NCI-H146 treated with DMSO at 0.1 percent for 48 hours (cell line): ENCODE data around the gene SMIM28.
"Not testable (repeated sequence)": the region's sequence is repeated elsewhere in the genome, so short reads cannot be mapped to it uniquely, and the experiment has no call there.

ENCODE experiments used
- DNase-seq: peaks from one replicate; lab custom pipeline; 2025; ENCODE audit not compliant: unreplicated experiment; lab: John Stamatoyannopoulos, UW

The SMIM28 gene

DNA sequence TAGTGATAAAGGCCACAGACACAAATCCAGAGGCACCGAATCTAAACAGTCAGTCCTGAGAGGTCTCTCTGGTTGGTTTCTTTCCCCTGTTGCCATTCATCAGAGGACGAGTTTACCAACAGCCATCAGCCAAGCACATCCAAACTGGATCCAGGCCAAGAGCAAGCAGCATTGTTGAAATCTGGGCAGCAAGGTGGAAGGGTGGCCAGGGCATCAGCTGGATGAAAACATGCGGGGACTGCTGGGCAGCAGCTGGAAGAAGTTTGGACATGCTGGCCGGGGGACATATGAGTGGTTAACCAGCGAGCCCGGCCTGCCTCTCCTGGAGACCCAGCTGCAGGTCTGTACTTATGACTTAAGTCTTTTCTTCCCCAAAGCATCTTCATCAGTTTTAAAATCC is at the start of gene SMIM28:
Gene SMIM28, plus strand, starts transcription at position 62 of the 400 bp plus-strand sequence. Its CDS starts 168 bp downstream, at position 230.
- peak; percentile 67 for DNase-seq

DNA sequence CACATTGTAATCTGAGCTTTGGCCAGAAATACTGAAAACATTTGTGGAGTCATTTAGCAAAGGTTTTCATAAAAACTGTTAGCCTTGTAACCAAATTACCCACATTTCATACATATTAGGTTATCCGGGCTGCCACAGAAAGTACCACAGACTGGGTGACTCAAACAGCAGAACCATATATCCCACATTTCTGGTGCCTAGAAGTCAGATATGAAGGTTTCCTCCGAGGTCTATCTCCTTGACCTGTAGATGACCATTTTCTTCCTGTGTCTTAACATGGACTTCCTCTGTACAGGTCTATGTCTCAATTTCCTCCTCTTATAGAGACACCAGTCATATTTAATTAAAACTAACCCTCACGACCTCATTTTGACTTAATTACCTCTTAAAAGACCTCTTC is 49.5 kb upstream of the SMIM28 start:
- DNase-seq = no peak

DNA sequence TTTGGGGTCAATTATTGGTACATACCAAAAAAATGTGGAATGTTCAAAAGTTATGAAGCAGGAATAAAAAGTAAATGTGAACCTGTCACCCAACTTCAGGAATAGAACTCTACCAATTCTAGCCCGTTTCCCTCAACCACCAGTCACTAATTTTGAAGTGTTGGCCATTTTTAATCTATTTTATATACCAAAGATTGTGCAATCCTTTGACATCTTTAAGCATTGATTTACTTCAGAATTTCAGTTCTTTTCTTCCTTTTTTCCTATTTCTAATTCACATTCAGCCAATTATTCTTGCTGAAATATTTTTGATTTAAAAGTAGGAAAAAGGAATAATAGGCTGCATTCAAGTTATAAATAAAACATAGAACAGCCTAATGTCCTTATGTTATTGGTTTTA is 46.9 kb upstream of the SMIM28 start:
- DNase-seq = no peak

DNA sequence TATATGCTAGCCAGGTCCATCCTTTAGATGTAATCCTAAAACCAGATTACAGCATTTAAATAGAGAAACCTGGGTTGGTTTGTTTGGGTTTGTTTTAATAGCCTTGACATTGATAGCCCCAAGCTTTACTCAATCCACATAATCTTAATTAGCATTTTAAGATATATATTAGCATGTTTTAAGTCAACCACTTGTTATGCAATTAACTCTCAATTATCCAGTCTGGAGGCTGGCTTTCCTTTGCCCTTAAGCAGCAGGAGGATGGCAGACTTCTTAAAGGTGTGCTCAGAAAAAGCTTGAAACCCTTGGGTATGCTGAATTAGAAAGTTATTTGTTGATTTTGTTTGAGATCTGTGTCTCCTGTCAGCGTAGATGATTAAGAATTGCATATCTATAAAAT is 46.3 kb upstream of the SMIM28 start:
- DNase-seq = no peak

DNA sequence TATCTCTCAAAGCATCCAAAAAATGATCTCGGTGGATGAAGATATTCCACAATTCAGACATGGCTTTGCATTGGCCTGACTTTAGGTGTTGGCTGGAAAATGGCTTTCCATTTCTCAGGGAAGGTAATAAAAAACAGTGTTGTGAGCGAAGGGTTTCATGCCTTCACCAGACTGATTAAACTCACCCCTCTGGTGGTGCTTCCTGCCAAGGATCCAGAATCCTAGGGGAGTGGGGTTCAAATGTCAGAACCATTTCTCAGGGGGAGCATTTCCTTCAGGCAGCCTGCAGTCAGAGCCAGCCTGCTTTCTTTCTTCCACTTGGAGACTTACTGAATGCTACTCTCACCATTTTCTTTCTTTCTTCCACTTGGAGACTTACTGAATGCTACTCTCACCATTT is 45.7 kb upstream of the SMIM28 start:
- DNase-seq = no peak

DNA sequence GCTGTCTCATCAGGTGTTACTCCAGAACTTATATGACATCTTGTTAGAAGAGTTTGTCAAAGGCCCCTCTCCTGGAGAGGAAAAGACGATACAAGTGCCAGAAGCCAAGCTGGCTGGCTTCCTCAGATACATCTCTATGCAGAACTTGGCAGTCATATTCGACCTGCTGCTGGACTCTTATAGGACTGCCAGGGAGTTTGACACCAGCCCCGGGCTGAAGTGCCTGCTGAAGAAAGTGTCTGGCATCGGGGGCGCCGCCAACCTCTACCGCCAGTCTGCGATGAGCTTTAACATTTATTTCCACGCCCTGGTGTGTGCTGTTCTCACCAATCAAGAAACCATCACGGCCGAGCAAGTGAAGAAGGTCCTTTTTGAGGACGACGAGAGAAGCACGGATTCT is 43.7 kb upstream of the SMIM28 start:
- DNase-seq = no peak

DNA sequence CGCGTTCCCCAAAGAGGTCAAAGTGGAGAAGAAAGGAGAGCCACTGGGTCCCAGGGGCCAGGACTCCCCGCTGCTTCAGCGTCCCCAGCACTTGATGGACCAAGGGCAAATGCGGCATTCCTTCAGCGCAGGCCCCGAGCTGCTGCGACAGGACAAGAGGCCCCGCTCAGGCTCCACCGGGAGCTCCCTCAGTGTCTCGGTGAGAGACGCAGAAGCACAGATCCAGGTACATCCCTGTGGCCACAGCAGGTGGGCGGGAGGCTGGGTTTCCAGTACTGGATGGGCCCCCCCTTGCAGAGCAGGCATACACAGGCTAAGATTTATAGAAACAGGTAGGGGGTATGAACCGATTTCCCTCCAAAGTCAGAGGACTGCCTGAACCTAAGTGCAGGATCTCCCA is 42.7 kb upstream of the SMIM28 start:
- no peak for DNase-seq

DNA sequence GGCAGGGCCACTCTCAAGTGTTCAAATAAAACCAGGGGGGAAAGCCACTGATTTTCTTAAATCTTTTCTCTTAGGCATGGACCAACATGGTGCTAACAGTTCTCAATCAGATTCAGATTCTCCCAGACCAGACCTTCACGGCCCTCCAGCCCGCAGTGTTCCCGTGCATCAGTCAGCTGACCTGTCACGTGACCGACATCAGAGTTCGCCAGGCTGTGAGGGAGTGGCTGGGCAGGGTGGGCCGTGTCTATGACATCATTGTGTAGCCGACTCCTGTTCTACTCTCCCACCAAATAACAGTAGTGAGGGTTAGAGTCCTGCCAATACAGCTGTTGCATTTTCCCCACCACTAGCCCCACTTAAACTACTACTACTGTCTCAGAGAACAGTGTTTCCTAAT is 41.5 kb upstream of the SMIM28 start:
- DNase-seq = no peak

DNA sequence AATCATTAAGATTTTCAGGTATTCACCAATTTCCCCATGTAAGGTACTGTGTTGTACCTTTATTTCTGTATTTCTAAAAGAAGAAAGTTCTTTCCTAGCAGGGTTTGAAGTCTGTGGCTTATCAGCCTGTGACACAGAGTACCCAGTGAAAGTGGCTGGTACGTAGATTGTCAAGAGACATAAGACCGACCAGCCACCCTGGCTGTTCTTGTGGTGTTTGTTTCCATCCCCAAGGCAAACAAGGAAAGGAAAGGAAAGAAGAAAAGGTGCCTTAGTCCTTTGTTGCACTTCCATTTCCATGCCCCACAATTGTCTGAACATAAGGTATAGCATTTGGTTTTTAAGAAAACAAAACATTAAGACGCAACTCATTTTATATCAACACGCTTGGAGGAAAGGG is 40.6 kb upstream of the SMIM28 start:
- DNase-seq = no peak

DNA sequence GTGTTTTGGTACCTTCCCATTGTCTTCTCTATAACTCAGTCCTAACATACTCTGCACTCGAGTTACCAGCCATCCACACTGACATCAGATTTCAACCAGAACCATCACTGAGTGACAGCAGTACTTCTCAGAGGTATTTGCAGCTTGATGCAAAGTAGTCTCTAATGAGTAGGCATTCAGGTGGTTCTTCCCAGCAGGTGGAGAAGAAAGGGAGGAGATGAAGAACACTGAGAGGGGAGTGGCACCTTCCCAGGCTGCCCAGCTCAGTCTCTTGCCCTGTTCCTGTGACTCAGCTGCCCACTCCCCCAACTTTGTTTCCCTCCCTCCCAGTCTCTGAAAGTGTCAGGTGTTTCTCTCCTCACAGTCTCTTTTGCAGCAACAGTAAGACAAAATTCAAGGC is 38.7 kb upstream of the SMIM28 start:
- no peak for DNase-seq

DNA sequence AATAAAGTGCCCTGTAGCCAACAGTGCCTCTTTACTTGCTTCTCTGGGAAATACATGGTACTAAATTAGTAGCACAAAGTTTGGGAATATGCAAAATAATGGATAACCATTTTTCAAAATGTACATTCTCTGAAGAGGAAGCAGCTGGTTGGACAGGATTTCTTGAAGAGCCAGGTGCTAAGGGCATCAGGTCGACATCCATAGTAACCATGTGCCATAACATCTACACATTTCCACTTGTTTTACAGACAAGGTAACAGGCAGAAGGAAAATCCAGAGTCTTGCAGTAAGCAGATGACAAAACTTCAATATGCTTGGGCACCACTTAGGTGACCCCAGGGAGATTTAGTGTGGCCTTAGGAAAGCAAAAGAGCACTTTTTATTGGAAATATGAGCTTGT is 36.5 kb upstream of the SMIM28 start:
- no peak for DNase-seq

DNA sequence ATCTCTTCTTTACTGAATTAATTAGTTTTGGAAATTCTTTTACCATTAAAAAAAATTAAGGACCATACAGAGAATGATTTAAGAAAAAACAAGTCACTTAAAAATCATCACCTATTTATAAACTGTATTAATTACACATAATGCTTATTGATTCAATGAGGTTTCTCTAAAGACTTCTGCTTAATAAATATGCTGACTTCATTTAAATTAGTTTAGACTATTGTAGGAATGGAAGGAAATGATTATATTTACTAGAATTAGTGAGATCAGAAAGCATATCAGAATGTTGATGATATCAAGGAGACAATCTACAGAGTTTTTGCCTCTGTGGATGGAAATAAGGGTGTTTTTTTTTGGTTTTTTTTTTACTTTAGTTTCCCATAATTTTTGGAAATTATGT is 34.6 kb upstream of the SMIM28 start:
- no peak for DNase-seq

DNA sequence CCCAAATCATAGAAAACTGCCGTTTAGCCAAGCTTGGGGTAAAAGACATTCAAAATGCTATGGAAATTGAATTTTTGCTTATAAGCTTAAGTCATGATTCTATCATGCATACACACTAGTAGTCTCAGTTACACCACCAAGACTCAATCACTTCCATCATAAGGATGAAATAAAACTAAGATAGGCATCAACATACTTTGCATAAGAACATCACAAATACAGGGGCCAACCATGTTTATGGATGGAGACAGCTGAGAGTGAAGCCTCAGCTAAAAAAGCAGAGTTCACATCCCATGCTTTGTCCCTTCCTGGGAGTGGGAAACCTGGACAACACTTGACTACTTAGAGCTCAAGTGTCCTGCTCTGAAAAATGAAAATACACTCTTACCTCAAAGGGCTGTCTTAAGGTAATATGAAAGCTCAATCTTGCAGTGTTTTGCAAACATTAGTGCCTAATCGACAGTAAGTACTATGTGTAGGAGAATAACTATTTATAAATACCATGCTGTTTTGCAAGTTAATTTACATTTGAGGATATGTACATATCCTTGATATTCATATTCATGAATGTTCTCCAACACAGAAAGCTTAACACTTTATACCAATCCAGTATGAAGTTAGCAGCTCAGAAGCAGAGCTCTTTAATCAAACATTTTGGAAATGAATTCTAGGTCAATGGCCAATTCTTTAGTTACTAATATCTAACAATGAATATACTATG is 32.0 kb upstream of the SMIM28 start:
- DNase-seq = no peak

DNA sequence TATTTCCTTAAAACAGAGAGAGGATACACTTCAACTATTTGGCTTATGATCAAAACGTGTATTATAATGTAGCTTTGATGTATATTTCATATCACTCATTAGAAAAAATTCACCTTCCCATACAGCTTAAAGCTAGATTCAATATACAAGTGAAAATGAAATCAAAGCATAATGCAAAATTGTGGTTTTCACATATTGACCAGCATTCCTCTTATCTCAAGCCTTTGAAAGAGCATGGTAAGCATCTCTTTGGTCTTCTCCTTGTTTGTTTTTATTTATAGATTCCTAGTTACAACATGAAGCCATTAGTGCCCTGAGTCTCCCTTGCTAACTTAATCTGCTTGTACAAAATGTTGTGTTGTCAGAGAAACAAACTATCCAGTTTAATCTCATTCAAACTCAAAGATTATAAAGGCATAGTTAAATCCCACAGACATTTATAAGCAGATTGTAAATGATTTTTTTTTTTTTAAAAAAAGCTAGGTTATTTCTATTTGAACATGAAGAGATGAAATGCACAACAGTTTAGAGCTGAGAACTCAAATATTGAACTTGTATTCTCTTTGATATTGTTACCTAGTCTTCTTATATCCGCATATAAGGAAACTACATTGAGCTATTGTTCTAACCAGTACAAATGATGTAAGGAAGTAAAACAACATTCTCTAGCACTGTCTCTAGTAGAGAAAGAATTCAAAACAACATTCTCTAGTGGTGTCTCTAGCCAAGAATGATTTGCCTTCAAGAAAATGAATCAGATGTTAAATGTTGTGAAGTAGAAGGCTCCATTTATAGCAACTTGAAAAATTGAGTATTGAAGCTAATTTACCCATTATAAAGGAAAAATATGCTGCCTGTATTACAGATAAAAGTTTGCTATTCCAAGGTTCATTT is 31.2 kb upstream of the SMIM28 start:
- DNase-seq = no peak

DNA sequence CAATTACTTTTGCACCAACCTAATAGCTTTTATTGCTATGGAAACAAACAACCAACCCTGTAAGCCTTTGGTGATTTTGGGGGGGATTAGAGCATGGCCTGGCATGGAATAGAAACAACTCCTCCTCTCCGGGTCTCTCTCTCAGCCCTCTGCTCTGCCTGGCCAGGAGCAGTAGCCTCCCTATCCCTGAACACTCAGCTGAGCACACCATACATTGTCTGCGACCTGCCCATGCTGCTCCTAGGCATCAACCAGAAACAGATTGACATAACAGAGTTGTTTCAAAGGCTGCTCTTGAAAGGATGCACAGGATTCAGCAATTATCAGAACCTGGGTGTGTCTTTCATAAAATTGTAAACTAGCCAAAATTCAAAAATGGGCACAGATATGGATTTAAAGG is 29.8 kb upstream of the SMIM28 start:
- no peak for DNase-seq

DNA sequence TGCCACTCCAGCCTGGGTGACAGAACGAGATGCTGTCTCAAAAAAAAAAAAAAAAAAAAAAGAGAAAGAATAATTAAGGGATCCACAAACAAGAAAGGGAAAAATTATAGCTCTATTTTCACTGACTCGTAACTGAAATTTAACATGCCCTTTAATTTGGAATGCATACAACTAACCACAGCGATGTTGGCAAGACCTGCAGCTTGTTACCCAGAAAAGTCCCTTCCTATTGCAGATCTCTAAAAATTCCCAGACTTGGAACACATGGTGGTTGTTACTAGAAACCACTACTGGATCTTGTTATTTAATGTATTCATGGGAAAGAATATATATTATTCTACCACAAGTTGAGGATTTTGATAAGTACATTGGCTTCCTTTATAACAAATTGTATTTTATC is 27.8 kb upstream of the SMIM28 start:
- DNase-seq = no peak

DNA sequence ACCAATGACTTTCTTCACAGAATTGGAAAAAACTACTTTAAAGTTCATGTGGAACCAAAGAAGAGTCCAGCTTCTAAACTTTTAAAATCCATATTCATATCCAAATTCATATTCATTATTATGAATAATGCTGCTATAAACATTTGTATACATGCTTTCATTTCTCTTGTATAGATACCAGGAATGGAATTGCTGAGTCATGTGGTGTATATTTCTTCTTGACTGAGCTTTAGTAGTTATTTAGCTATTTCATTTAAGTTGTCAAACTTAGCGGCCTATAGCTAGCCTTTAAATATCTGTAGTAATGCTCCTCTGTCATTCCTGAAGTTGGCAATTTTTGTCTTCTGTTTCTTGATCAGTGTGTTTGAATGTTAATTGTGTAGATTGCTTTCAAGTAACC is 19.8 kb upstream of the SMIM28 start:
- no peak for DNase-seq

DNA sequence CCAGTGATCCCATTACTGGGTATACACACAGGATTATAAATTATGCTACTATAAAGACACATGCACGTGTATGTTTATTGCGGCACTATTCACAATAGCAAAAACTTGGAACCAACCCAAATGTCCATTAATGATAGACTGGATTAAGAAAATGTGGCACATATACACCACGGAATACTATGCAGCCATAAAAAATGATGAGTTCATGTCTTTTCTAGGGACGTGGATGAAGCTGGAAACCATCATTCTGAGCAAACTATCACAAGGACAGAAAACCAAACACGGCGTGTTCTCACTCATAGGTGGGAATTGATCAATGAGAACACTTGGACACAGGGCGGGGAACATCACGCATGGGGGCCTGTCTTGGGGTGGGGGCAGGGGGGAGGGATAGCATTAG is 9.0 kb upstream of the SMIM28 start:
- DNase-seq = not testable (repeated sequence)

DNA sequence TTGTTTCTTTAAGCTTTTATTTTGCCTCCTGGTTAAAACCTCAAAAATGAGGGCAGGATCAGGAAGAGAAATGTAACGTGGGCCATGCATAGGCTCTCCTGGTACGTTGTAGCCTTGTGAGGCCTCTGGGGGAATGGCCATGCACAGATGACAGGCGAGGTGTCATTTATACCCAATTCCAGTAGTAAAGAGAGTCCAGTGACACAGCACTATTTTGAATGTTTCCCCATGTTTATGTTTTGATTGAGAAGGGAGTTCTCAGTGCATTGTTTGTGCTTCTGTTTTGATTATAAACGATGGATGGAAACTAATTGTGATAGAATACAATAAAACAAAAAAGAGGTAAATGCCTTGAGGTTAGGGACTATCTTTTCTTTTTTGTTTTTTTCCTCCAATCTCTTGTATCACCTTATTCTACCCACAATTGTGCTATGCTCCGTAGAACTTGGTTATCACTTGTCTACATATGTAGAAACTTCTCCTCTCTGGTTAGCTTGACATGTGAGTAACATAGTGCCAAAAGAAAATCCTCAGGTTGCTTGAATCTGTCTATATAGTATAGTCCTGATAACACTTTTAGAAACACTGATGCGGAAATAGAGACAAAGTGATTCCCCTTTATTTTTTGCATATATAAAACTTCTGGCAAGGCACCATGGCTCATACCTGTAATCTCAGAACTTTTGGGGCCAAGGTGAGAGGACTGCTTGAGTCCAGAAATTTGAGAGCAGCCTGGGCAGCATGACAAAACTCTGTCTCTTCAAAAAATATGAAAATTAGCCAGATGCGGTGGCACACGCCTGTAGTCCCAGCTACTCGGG is 6.9 kb upstream of the SMIM28 start:
- no peak for DNase-seq

DNA sequence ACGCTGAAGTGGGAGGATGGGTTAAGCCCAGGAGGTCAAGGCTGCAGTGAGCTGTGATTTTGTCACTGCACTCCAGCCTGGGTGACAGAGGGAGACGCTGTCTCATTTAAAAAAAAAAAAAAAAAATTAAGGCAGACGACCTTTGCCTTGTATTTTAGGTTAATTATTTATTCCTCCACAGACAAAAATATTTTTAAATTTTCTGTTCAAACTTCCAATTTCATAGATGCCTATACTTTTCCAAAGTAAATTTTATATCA is 6.3 kb upstream of the SMIM28 start:
- no peak for DNase-seq

DNA sequence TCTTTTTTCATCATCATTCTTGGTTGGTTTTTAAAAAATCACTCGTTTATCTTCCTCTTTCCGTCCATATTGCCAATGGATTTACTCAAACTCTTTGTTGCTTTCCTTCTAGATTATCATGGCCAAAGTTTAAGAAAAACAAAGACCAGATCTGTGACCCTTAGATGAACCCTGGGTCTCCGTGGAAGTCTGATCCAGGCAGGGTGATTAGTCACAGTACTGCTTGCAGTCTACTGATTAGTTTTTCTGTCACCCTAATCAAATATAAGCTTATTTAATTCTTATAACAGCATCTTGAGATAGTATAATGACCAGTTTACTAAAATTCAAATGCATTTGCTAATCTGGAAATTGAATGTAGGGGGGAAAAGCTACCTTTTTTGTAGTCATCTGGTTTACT is 6.0 kb upstream of the SMIM28 start:
- no peak for DNase-seq
